A549 treated with DMSO at 1 μM for 4 hours (cell line): ENCODE measurements around the gene IDH1. TPM values are rescaled to one million over a fixed set of nuclear protein-coding genes. Genes with fewer than 3 reads are reported as not detected.

Experiments
- total RNA-seq: library from RNA; stranded (reverse); fragments of 200-300 nt; extraction: Qiagen RNA extraction; gene quantifications from 5 replicates; pipeline ENCODE4 v1.2.3, GENCODE V29; 2022; ENCODE audit warnings: low read depth

The IDH1 gene
- 76.5 to 91.8 TPM (median 84.6 TPM) in 5 replicates for total RNA-seq

GRCh38 chr2:208254871-208255556, at the start of gene IDH1:
Gene IDH1 (minus strand): TSS chr2:208255071. CDS start chr2:208251551, 3,520 bp downstream.

GRCh38 chr2:208265801-208266552, 11.1 kb upstream of the IDH1 start, which contains the start of gene PIKFYVE:
Gene PIKFYVE (plus strand): TSS chr2:208266255. CDS start chr2:208271520, 5,265 bp downstream.

GRCh38 chr2:208189810-208190503, 64.9 kb downstream of the IDH1 start, which contains the start of gene C2orf80:
Gene C2orf80 (minus strand): TSS chr2:208190030. CDS start chr2:208186986, 3,044 bp downstream.

Other genes starting within 250 kb of the IDH1 start
- gene PLEKHM3, start 229.5 kb downstream of the IDH1 start, total RNA-seq = 2.9 to 5.1 TPM (median 4.1 TPM) in 5 replicates
- not detected in 5 replicates for gene CRYGD, start 130.5 kb downstream of the IDH1 start, total RNA-seq
- gene CRYGC, start 125.2 kb downstream of the IDH1 start, total RNA-seq = not detected in 5 replicates
- not detected in 5 replicates for gene CRYGB, start 108.9 kb downstream of the IDH1 start, total RNA-seq
- gene CRYGA, start 91.5 kb downstream of the IDH1 start, total RNA-seq = not detected in 5 replicates
- gene C2orf80, start 65.0 kb downstream of the IDH1 start, total RNA-seq = not detected in 5 replicates
- gene PIKFYVE, start 11.2 kb upstream of the IDH1 start, total RNA-seq = 5.9 to 9.5 TPM (median 9.0 TPM) in 5 replicates
- gene PTH2R, start 151.7 kb upstream of the IDH1 start, total RNA-seq = 0.06 TPM in 1 of 5 replicates, not detected in the others